Putamen (tissue), 1 donor: Measurements from ENCODE around the gene PAGE4.
A peak's percentile ranks its signal among the peaks of the same experiment; 100 is the strongest.

ENCODE experiments used
- DNase-seq: peaks from one replicate; pipeline ENCODE4 v3.0.0-alpha.2; 2016; ENCODE audit warnings: low spot score

PAGE4 gene, protein sequence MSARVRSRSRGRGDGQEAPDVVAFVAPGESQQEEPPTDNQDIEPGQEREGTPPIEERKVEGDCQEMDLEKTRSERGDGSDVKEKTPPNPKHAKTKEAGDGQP

DNA sequence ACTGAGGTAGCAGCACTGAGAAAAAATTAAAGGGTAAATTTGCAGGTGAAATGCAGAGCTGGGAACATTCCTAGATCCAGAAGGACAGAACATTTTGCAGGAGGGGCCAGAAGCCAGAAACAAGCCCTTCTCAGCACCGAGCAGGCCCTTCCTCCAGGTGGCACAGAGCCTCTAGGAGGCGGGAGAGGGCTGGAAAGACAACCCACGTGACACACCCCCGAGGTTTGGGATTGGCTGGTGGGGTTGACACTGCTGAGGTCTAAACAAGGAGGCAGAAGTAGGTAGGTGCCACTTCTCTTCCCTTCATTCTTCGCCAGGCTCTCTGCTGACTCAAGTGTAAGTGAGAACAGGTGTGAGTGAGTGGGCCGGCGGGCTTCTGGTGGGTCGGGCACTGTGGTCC lies at the start of gene PAGE4:
Gene PAGE4 (plus strand): TSS at position 288 of the 400 bp plus-strand sequence. CDS start 1,126 bp downstream, outside the sequence.
- no peak for DNase-seq

DNA sequence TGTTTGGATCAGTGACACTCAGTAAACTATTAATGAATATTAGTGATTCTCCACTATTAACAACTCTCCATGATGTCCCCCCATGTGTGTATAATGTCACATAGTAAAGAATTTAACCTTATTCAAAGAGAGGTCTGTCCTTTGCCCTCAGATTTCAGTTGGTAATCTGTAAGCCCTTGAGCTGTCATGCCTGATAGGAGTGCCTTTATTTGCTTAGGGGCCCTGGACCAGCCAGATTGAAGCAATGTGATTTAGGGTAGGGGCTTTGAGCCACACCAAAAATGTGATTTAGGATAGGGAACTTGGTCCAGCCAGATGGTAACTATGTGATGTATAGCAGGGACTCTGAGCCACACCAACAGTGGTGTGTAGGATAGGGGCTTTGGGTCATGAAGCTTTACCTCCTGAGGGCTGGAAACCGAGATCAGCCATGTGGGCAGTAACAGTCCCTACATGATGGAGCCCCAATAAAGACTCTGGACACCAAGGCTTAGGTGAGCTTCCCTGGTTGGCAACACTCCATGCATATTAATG lies 44.3 kb upstream of the PAGE4 start:
- no peak for DNase-seq

DNA sequence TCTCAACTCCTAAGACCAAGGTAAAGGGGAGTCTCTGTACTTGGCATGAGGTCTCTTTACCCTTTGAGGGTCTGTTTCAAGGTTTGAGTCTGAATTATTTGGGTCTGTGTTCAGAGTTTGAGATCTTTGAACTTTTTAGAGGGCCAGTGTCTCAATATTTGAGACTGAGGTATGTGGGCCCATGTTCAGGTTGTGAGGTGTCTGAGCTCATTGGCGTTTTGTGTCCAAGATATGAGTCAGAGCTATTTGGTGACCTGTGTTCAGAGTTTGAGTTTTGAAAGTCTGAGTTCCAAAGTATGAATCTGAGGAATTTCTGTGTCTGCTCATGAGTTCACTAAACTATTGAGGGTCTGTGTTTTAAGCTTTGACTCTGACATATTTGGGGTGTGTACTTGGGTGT lies 36.7 kb upstream of the PAGE4 start:
- no peak for DNase-seq

GRCh38 chrX:49793686-49794085 lies 35.4 kb upstream of the PAGE4 start:
- no peak for DNase-seq

DNA sequence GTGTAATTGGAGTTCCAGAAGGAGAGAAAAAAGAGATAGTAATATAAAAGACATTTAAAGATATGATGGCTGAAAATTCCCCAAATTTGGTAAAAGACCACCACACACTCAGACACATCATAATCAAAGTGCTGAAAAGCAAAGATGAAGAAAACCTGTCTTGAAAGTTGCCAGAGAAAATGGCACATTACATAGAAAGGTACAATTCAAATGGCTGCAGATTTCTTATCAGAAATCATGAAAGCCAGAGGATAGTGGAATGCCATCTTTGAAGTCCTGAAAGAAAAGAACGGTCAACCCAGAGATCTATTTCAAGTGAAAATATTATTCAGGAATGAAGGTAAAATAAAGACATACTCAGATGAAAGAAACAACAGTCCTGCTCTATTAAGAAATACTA lies 29.3 kb upstream of the PAGE4 start:
- no peak for DNase-seq

DNA sequence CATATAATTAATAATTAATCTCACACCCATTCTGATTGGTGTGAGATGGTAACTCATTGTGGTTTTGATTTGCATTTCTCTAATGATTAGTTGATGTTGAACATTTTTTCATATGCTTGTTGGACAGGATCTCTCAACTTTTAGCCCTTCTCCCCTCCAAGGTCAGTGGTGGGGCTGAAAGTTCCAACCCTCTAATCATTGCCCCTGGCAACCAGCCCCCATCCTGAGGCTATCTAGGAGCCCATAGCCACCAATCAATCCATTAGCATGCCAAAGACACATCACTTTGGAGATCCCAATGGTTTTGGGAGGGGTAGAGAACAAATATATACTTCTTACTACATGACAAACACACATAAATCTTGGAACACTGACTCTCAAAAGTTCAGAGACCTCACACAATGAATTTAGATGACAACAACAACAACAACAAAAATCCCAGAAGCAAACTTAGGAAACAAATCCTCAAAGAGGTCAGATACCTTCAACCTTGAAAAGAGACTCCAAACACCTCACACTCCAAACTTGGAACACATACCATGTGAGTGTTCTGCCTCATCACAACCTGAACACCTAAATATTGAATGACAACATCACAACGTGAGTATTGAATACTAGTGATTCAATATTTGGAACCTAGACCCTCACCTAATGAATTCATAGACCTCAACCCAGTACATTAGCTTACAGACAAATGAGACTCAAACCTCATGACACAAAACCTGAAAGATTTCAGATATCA lies 19.0 kb upstream of the PAGE4 start:
- DNase-seq, result no peak

DNA sequence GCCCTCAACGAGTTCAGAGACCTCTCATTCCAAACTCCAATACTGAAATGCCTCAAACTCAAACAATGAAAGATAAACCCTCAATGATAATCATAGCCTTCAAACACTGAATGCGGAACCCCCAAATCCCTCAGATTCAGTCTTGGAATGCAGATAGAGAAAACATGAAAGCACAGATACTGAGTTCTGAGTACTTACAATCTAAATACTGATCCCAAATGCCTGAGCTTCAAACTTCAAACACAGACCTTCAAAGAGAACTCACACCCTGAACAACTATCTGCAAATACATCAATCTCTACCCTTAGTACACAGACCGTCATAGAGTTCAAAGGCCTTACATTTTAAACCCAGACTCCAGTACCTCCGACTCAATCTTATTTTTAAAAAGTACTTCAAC lies 16.9 kb upstream of the PAGE4 start:
- DNase-seq, result no peak

DNA sequence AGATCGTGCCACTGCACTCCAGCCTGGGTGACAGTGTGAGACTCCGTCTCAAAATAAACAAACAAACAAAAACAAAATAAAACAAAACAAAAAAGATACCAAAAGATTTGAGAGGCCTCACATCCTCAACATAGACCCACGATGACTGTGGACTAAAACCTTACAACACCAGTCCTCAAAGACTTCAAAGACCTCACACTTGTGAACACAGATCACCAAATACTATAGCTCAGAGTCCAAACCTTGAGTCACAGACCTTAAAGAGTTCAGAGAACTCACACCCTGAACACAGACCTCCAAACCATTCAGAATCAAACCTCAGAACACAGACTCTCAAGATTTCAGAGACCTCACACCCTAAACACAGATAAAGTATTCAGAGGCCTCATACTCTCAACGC lies 12.7 kb upstream of the PAGE4 start:
- no peak for DNase-seq

DNA sequence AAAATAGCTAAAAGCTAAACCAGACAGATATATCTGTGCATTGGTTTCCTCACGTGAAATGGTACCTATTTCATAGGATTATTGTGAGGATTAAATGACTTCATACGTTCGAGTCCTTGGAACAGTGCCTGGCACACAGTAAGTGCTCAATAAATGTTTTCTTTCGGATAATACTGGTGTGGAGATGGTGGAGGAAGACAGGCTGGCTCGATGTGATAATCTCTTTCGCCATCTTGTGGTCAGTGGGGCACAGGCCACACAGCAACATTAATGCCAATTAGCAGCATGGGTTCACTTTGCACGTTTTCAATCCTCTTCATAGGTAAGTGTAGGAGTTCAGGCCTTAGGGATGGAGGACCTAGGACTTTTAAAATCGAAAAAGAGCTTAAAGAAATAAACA lies 9.3 kb downstream of the PAGE4 start:
- DNase-seq, result no peak

GRCh38 chrX:49840679-49841078 lies 11.6 kb downstream of the PAGE4 start:
- peak; percentile 8 for DNase-seq

- no peak for DNase-seq
These were observed 13.5 kb downstream of the PAGE4 start for GRCh38 chrX:49842621-49843020.

DNA sequence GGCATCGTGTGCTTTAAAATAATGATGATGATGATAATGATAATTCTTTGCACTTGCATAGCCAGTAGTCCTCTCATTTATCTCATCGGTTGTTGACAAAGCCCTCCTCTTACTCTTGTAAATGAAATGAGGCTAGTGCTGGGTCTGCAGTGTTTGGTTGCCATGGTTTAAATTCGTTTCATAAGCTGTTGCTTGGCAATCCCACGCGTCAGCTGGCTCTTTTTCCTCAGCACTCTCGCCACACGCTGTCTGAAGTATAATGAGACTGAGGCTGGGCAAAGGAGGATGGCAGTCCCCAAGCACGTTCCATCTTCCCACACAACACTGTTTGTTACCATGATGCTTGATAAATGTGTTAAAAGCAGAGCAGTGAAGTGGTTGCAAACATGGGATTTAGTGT lies 15.5 kb downstream of the PAGE4 start:
- peak; percentile 49 for DNase-seq

GRCh38 chrX:49845701-49846403 lies 16.7 kb downstream of the PAGE4 start:
- no peak for DNase-seq

DNA sequence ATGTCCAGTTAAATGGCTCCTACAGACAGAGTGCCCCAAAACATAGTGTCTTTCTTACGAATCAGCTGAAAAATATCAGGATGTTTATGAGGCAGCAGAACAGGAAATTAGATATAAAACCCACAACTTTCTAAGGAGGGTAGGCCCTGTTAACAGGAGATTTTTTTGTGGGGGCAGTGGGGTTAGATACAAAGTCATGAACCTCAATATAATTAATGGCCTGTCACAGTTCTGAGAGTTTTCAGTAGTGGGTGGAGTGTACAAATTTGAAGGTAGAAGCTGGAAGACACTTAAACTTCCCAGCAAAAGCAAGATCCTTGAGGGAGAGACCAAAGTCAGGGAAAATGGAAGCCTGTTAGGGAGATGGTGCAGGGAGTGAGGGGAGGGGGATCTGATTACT lies 17.4 kb downstream of the PAGE4 start:
- no peak for DNase-seq

GRCh38 chrX:49848275-49848674 lies 19.2 kb downstream of the PAGE4 start:
- no peak for DNase-seq

DNA sequence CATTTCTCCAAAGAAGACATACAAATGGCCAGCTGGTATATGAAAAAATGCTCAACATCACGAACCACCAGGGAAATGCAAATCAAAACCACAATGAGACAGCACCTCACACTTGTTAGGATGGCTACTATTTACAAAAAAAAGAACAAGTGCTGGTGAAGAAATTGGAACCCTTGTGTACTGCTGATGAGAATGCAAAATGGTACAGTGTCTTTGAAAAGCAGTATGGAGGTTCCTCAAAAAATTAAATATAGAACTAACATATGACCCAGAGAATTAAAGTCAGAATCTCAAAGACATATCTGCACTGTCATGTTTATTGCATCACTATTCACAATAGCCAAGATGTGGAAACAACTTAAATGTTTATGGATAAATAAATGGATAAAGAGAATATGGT lies 20.9 kb downstream of the PAGE4 start:
- DNase-seq, result no peak

GRCh38 chrX:49853661-49854060 lies 24.6 kb downstream of the PAGE4 start:
- DNase-seq, result no peak

DNA sequence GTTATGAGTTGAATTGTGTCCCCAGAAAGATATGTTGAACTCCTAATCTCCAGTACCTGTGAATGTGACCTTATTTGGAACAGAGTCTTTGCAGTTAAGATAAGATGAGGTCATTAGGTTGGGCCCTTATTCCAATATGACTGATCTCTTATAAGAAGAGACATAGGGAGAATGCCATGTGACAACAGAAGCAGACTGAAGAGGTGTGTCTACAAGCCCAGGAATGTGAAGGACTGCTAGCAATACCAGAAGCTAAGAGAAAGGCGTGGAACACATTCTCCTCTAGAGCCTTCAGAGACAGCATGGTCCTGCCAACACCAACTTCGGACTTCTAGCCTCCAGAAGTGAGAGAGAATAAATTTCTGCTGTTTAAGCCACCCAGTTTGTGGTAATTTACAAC lies 27.7 kb downstream of the PAGE4 start:
- DNase-seq, result no peak

GRCh38 chrX:49858341-49858740 lies 29.2 kb downstream of the PAGE4 start:
- no peak for DNase-seq

- DNase-seq, result no peak
These were observed 30.4 kb downstream of the PAGE4 start for GRCh38 chrX:49859491-49859890.

- no peak for DNase-seq
These were observed 31.9 kb downstream of the PAGE4 start for GRCh38 chrX:49860867-49861535.

DNA sequence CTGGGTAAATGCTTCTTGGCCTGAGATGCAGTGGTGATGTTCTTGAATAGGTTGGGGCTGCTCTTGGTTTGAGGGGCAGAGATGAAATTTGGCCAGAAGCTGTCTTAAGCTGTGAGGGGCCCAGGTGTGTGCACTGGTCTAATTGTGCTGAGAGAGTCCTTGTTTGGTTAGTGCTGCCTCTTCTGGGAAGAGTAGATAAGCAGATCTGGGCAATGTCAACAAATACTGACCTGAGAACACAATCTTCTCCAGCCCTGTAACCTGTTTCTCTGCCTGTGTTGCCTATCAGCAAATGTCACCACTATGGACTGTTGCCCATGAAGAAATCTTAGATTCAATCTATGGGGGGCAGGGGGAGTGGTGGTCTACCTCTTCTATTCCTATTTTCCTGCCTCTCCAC lies 33.0 kb downstream of the PAGE4 start:
- no peak for DNase-seq

DNA sequence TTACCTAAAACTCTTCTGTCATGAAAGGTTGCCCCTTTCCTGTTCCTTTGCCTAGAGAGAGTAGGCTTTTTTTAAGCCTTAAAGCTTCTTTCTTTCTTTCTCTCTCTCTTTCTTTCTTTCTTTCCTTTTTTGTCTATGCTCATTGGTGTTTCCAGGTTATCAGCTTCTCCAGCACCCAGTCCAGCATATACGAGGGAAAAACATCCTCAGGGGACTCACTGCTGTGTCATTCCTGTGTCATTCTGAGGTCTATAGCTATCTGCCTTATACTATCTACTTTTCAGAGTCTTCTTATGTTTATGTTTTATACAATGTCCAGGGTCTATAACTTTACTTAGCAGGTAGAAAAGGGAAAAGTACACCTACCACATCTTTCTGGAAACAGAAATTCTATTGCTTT lies 39.6 kb downstream of the PAGE4 start:
- no peak for DNase-seq
